PC-9 (cell line): ENCODE results near the gene DTX4. TPM values are rescaled to one million over a fixed set of nuclear protein-coding genes. Genes with fewer than 3 reads are reported as not detected.

ENCODE experiments used
- BruUV-seq: library from RNA; stranded (reverse); fragments of 400-500 nt; replicated peaks from 2 replicates; lab custom pipeline; 2021; lab: Mats Ljungman, UMichigan
- CTCF ChIA-PET: fragments of 300-600 bp; sonication (Branson Sonifier 250); formaldehyde crosslinking; loops from one replicate; lab custom pipeline; 2022; ENCODE audit warnings: antibody characterized with exemption; lab: Charles Lee
- POLR2A ChIA-PET: fragments of 300-600 bp; sonication (Branson Sonifier 250); formaldehyde crosslinking; loops from one replicate; lab custom pipeline; 2022; ENCODE audit warnings: antibody characterized with exemption; ENCODE audit not compliant: unreplicated experiment; lab: Charles Lee
- DNase-seq, 2 experiments: peaks; one replicate each; pipeline versions ENCODE4 v3.0.0 to v3.0.0-alpha.2; 2015 to 2022; ENCODE audit warnings: mixed read lengths in 1 of 2
- H2AFZ ChIP-seq: fragments of 200-600 bp; sonication (generic); 2 replicates; pipeline ENCODE4 v1.8.1; 2017; ENCODE audit warnings: antibody characterized with exemption
- H3F3A ChIP-seq: fragments of 200-600 bp; sonication (generic); 2 replicates; pipeline ENCODE4 v1.8.1; 2017; ENCODE audit warnings: antibody characterized with exemption, mild to moderate bottlenecking, low read depth; ENCODE audit not compliant: insufficient read depth
- H3K27ac ChIP-seq: fragments of 200-600 bp; sonication (generic); 2 replicates; pipeline ENCODE4 v1.6.1; 2016; ENCODE audit warnings: mixed run types
- H3K27me3 ChIP-seq: fragments of 200-600 bp; sonication (generic); 2 replicates; pipeline ENCODE4 v1.6.1; 2016; ENCODE audit warnings: low read depth, mixed run types; ENCODE audit not compliant: insufficient read depth
- H3K36me3 ChIP-seq: fragments of 200-600 bp; sonication (generic); 2 replicates; pipeline ENCODE4 v1.6.1; 2016; ENCODE audit warnings: low read depth, mixed run types
- H3K4me1 ChIP-seq: fragments of 200-600 bp; sonication (generic); replicated peaks from 2 replicates; pipeline ENCODE4 v1.6.1; 2016; ENCODE audit warnings: mixed run types; ENCODE audit not compliant: insufficient read depth
- H3K4me2 ChIP-seq: fragments of 200-600 bp; sonication (generic); 2 replicates; pipeline ENCODE4 v1.6.1; 2017; ENCODE audit warnings: mixed run types
- H3K4me3 ChIP-seq: fragments of 200-600 bp; sonication (generic); 2 replicates; pipeline ENCODE4 v1.6.1; 2016; ENCODE audit warnings: mixed run types
- H3K79me2 ChIP-seq: fragments of 200-600 bp; sonication (generic); 2 replicates; pipeline ENCODE4 v1.6.1; 2017; ENCODE audit warnings: low read depth, mixed run types
- H3K9me2 ChIP-seq: fragments of 200-600 bp; sonication (generic); 2 replicates; pipeline ENCODE4 v1.8.1; 2017; ENCODE audit warnings: mild to moderate bottlenecking; ENCODE audit not compliant: insufficient read depth
- H3K9me3 ChIP-seq: fragments of 200-600 bp; sonication (generic); 2 replicates; pipeline ENCODE4 v1.8.1; 2016; ENCODE audit warnings: low read depth; ENCODE audit not compliant: insufficient read depth
- H4K20me1 ChIP-seq: fragments of 200-600 bp; sonication (generic); 2 replicates; pipeline ENCODE4 v1.8.1; 2017; ENCODE audit not compliant: insufficient read depth
- CTCF ChIP-seq: fragments of 200-600 bp; sonication (generic); conservative IDR thresholded peaks from 2 replicates; pipeline ENCODE4 v1.6.1; 2017; ENCODE audit warnings: mixed run types, antibody characterized with exemption, mild to moderate bottlenecking, moderate library complexity
- EZH2 ChIP-seq: fragments of 200-600 bp; sonication (generic); IDR thresholded peaks from 2 replicates; pipeline ENCODE4 v1.8.0; 2017; ENCODE audit warnings: antibody characterized with exemption, low read depth
- intact Hi-C: fragments of 100-400 bp; cut with micrococcal nuclease; formaldehyde crosslinking; loops from one replicate; pipeline ENCODE4 v1.10.0; 2022; ENCODE audit not compliant: unreplicated experiment
- total RNA-seq: library from RNA; stranded (reverse); gene quantifications from 2 replicates; pipeline ENCODE4 v1.2.3, GENCODE V29; 2021

DTX4 gene
- total RNA-seq, 1 experiment from 2014 or later = 34.5 TPM

GRCh38 chr11:59208956-59209355 lies 37.0 kb downstream of the DTX4 start:
- H2AFZ ChIP-seq = no peak overlapping the region
- no peaks in the 10 kb centered on the region for H4K20me1 ChIP-seq
- H3K36me3 ChIP-seq = peaks cover 5% of the 10 kb centered on the region
- no TSS peak for BruUV-seq
- no peaks in the 10 kb centered on the region for H3K9me3 ChIP-seq
- no peaks in the 10 kb centered on the region for H3K9me2 ChIP-seq
- H3F3A ChIP-seq = peaks cover 13% of the 10 kb centered on the region
- no peaks in the 10 kb centered on the region for H3K4me1 ChIP-seq
- intact Hi-C loops = loop anchor here (1.0 to 5.0 kb wide), 5 partner anchors 23 to 473 kb away; no protein-coding TSS in a partner anchor
- ChIA-PET CTCF (no interaction called here), POLR2A (no interaction called here)
- H3K79me2 ChIP-seq = no peaks in the 10 kb centered on the region
- no peak overlapping the region for H3K4me2 ChIP-seq
- no peak overlapping the region for H3K4me3 ChIP-seq
- no peak overlapping the region for H3K27ac ChIP-seq
- TF ChIP-seq CTCF = no peak
- no peak for TF ChIP-seq EZH2
- no peaks in the 10 kb centered on the region for H3K27me3 ChIP-seq
- DNase-seq = no peak

GRCh38 chr11:59212222-59212621 lies 40.3 kb downstream of the DTX4 start:
- Histone ChIP-seq H3K9me2 (no peaks in the 10 kb centered on the region), H3K27me3 (no peaks in the 10 kb centered on the region), H3K36me3 (no peaks in the 10 kb centered on the region; the same call in 1 of the 2 replicates), H4K20me1 (no peaks in the 10 kb centered on the region), H3K4me3 (no peak overlapping the region), H3K79me2 (no peaks in the 10 kb centered on the region), H3K9me3 (no peaks in the 10 kb centered on the region), H3K4me2 (no peak overlapping the region), H2AFZ (no peak overlapping the region), H3K4me1 (peaks cover 10% of the 10 kb centered on the region), H3F3A (no peaks in the 10 kb centered on the region; the same call in none of the 2 replicates), H3K27ac (no peak overlapping the region)
- ChIA-PET POLR2A (interaction anchor here (0.6 kb wide), 1 partner anchor 1515 kb away, joined by 7 read pairs; no protein-coding TSS in a partner anchor), CTCF (no interaction called here)
- no peak for DNase-seq
- intact Hi-C loops = no loop called here
- no TSS peak for BruUV-seq
- no peak for TF ChIP-seq EZH2
- no peak for TF ChIP-seq CTCF

GRCh38 chr11:59212744-59213631 lies 41.1 kb downstream of the DTX4 start, which contains the start of gene MPEG1:
Gene MPEG1, minus strand, starts transcription at chr11:59212927. Its CDS starts 62 bp downstream, at chr11:59212865.
- Histone ChIP-seq H3K27ac (no peak within 1 kb of the TSS), H3K4me2 (no peak within 1 kb of the TSS), H3K9me2 (no peaks in the 10 kb centered on the region), H4K20me1 (no peaks in the 10 kb centered on the region), H3K4me1 (peaks cover 11% of the 10 kb centered on the region), H3K79me2 (no peaks in the 10 kb centered on the region), H2AFZ (no peak within 1 kb of the TSS), H3K36me3 (no peaks in the 10 kb centered on the region; the same call in 1 of the 2 replicates), H3K27me3 (no peaks in the 10 kb centered on the region), H3K9me3 (no peaks in the 10 kb centered on the region), H3K4me3 (no peak within 1 kb of the TSS), H3F3A (no peaks in the 10 kb centered on the region; the same call in 1 of the 2 replicates)
- DNase-seq = no peak
- ChIA-PET POLR2A (interaction anchor here (0.6 kb wide), 1 partner anchor 1516 kb away, joined by 7 read pairs; no protein-coding TSS in a partner anchor), CTCF (interaction anchor here (0.7 kb wide), 1 partner anchor 154 kb away, joined by 6 read pairs; no protein-coding TSS in a partner anchor)
- intact Hi-C loops = no loop called here
- BruUV-seq = no TSS peak
- TF ChIP-seq EZH2 = no peak
- TF ChIP-seq CTCF = no peak
